ACC112 (cell line): Measurements from ENCODE around the gene TSFM.
A peak's percentile ranks its signal among the peaks of the same experiment; 100 is the strongest.

Source experiments
- H2AFZ ChIP-seq: fragments of 200-600 bp; sonication (generic); one replicate; pipeline ENCODE4 v1.6.0; 2017; ENCODE audit warnings: antibody characterized with exemption, low read length; ENCODE audit not compliant: unreplicated experiment
- H3K27ac ChIP-seq: fragments of 200-600 bp; sonication (generic); 2 replicates; pipeline ENCODE4 v1.5.1; 2014; ENCODE audit warnings: low read depth, mild to moderate bottlenecking, antibody characterized with exemption, low read length, moderate library complexity
- H3K27me3 ChIP-seq: fragments of 200-600 bp; sonication (generic); 2 replicates; pipeline ENCODE4 v1.6.1; 2014; ENCODE audit warnings: mild to moderate bottlenecking, antibody characterized with exemption, low read length, moderate library complexity, mixed read lengths; ENCODE audit not compliant: insufficient read depth
- H3K36me3 ChIP-seq: fragments of 200-600 bp; sonication (generic); 2 replicates; pipeline ENCODE4 v1.6.1; 2016; ENCODE audit warnings: mild to moderate bottlenecking, antibody characterized with exemption, low read length, moderate library complexity, mixed read lengths; ENCODE audit not compliant: insufficient read depth
- H3K4me1 ChIP-seq: fragments of 200-600 bp; sonication (generic); one replicate; pipeline ENCODE4 v1.6.1; 2016; ENCODE audit warnings: low read length, mixed read lengths; ENCODE audit not compliant: insufficient read depth, unreplicated experiment, control insufficient read depth
- H3K4me3 ChIP-seq: fragments of 200-600 bp; sonication (generic); 2 replicates; pipeline ENCODE4 v1.5.1; 2014; ENCODE audit warnings: mild to moderate bottlenecking, low read depth, low read length
- H3K79me2 ChIP-seq: fragments of 200-600 bp; sonication (generic); one replicate; pipeline ENCODE4 v1.6.0; 2016; ENCODE audit warnings: low read length; ENCODE audit not compliant: control insufficient read depth, unreplicated experiment, insufficient read depth

Gene TSFM

GRCh38 chr12:57836442-57837375 lies 54.1 kb downstream of the TSFM start:
- Histone ChIP-seq H3K4me3 (peak overlapping the region; percentile 39), H3K36me3 (no peaks in the 10 kb centered on the region), H3K27ac (peak overlapping the region; percentile 27)

GRCh38 chr12:57837864-57838562 lies 55.4 kb downstream of the TSFM start:
- Histone ChIP-seq H3K27ac (peak overlapping the region; percentile 64), H3K4me3 (peak overlapping the region; percentile 38), H2AFZ (no peak overlapping the region), H3K79me2 (peaks cover 97% of the 10 kb centered on the region), H3K27me3 (no peaks in the 10 kb centered on the region), H3K36me3 (no peaks in the 10 kb centered on the region), H3K4me1 (peaks cover 85% of the 10 kb centered on the region)

More at GRCh38 chr12:57836442-57837375, 54.1 kb downstream of the TSFM start:
- Histone ChIP-seq H3K27me3 (no peaks in the 10 kb centered on the region), H2AFZ (no peak overlapping the region), H3K4me1 (peaks cover 83% of the 10 kb centered on the region), H3K79me2 (peaks cover 95% of the 10 kb centered on the region)

- Histone ChIP-seq H3K4me1 (peaks cover 85% of the 10 kb centered on the region), H3K27ac (peak overlapping the region; percentile 64), H3K27me3 (no peaks in the 10 kb centered on the region), H3K36me3 (no peaks in the 10 kb centered on the region), H3K4me3 (peak overlapping the region; percentile 20), H2AFZ (no peak overlapping the region), H3K79me2 (peaks cover 97% of the 10 kb centered on the region)
Observed at GRCh38 chr12:57838594-57839302, 56.2 kb downstream of the TSFM start.

- Histone ChIP-seq H3K79me2 (peaks cover 98% of the 10 kb centered on the region), H3K4me3 (no peak overlapping the region), H2AFZ (no peak overlapping the region), H3K27me3 (no peaks in the 10 kb centered on the region), H3K4me1 (peaks cover 89% of the 10 kb centered on the region), H3K36me3 (no peaks in the 10 kb centered on the region), H3K27ac (no peak overlapping the region)
Observed at GRCh38 chr12:57839996-57840395, 57.4 kb downstream of the TSFM start.

- H3K27me3 ChIP-seq, result no peaks in the 10 kb centered on the region
- no peak overlapping the region for H2AFZ ChIP-seq
- 0 out of 2 replicates have a peak overlapping the region, but pooled peaks have one; percentile 11 for H3K4me3 ChIP-seq
- peaks cover 98% of the 10 kb centered on the region for H3K79me2 ChIP-seq
- H3K4me1 ChIP-seq, result peaks cover 83% of the 10 kb centered on the region
- no peak overlapping the region for H3K27ac ChIP-seq
- H3K36me3 ChIP-seq, result no peaks in the 10 kb centered on the region
Observed at GRCh38 chr12:57840726-57841125, 58.1 kb downstream of the TSFM start.

GRCh38 chr12:57841445-57841844 lies 58.9 kb downstream of the TSFM start:
- Histone ChIP-seq H3K27me3 (no peaks in the 10 kb centered on the region), H3K4me1 (peaks cover 76% of the 10 kb centered on the region), H3K36me3 (no peaks in the 10 kb centered on the region), H3K4me3 (peak overlapping the region; percentile 11; the same call in 1 of the 2 replicates), H3K27ac (no peak overlapping the region), H3K79me2 (peaks cover 98% of the 10 kb centered on the region), H2AFZ (no peak overlapping the region)

- no peak overlapping the region for H3K27ac ChIP-seq
- H3K36me3 ChIP-seq, result no peaks in the 10 kb centered on the region
- peak overlapping the region; percentile 95 for H3K4me3 ChIP-seq
- H3K79me2 ChIP-seq, result peaks cover 88% of the 10 kb centered on the region
- H3K4me1 ChIP-seq, result peaks cover 66% of the 10 kb centered on the region
- no peaks in the 10 kb centered on the region for H3K27me3 ChIP-seq
- no peak overlapping the region for H2AFZ ChIP-seq
Observed at GRCh38 chr12:57842342-57843294, 60.0 kb downstream of the TSFM start.

GRCh38 chr12:57844709-57845477 lies 62.3 kb downstream of the TSFM start:
- Histone ChIP-seq H3K27ac (peak overlapping the region; percentile 81), H3K36me3 (no peaks in the 10 kb centered on the region), H3K79me2 (peaks cover 65% of the 10 kb centered on the region), H3K4me3 (peak overlapping the region; percentile 95), H3K4me1 (peaks cover 45% of the 10 kb centered on the region), H2AFZ (no peak overlapping the region), H3K27me3 (no peaks in the 10 kb centered on the region)

- H3K4me1 ChIP-seq, result peaks cover 37% of the 10 kb centered on the region
- H2AFZ ChIP-seq, result no peak overlapping the region
- H3K27ac ChIP-seq, result peak overlapping the region; percentile 81
- H3K36me3 ChIP-seq, result no peaks in the 10 kb centered on the region
- no peaks in the 10 kb centered on the region for H3K27me3 ChIP-seq
- peaks cover 57% of the 10 kb centered on the region for H3K79me2 ChIP-seq
- peak overlapping the region; percentile 95 for H3K4me3 ChIP-seq
Observed at GRCh38 chr12:57845478-57846284, 63.1 kb downstream of the TSFM start.
